ENCODE data around the gene CRYGS. TPM values are rescaled to one million over a fixed set of nuclear protein-coding genes. Genes with fewer than 3 reads are reported as not detected.
A peak's percentile ranks its signal among the peaks of the same experiment; 100 is the strongest.

The CRYGS gene
- total and polyA plus RNA-seq, 9 of the 15 experiments (the other 6 are each of a cell fraction or from before 2014, with no cell fraction given): 1.5 to 3.8 (median 2.0) TPM

DNA sequence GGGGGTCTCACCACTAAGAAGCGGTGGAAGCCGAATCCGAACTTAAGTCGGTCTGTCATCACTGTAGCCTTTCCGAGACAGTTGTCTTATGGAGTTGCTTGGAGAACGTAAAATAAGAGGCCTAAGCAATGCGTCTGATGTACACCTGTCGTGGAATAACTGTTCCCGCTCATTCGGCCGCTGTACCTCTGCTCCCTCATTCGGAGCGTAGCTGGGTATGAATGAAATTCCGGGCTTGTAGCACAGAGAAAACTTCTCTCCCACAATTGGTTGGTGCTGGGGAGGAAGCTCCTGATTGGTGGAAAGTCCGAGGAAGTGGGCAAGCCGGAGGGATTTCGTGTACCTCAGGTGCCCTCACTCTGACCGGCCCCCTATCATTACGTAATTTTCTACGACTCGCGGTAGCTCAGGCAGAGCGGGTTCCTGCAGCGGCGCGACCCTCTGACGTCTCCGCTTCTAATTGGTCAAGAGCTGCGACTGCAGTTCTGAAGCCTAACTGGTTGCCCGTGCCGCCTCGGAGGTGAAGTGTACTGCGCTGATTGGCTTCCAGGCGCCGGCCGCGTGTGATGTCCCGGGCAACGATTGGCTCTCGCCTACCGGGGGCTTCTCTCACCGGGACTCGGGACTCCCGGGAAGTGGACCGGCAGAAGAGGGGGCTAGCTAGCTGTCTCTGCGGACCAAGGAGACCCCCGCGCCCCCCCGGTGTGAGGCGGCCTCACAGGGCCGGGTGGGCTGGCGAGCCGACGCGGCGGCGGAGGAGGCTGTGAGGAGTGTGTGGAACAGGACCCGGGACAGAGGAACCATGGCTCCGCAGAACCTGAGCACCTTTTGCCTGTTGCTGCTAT is 26.1 kb upstream of the CRYGS start, which contains the start of gene DNAJB11 (continued):
- TF ChIP-seq REST (IDR thresholded peaks at IDR 0.05; ENCODE audit: borderline replicate concordance) (peak; percentile 50; the same call in 1 of the 2 replicates), REST (CRISPR knock-in tag; IDR thresholded peaks at IDR 0.05; ENCODE audit: low read depth) (no peak), ZNF232 (CRISPR knock-in tag; IDR thresholded peaks at IDR 0.05) (no peak), CBFA2T2 (conservative IDR thresholded peaks at IDR 0.05) (no peak)
- TF ChIP-seq, protein P1, sequence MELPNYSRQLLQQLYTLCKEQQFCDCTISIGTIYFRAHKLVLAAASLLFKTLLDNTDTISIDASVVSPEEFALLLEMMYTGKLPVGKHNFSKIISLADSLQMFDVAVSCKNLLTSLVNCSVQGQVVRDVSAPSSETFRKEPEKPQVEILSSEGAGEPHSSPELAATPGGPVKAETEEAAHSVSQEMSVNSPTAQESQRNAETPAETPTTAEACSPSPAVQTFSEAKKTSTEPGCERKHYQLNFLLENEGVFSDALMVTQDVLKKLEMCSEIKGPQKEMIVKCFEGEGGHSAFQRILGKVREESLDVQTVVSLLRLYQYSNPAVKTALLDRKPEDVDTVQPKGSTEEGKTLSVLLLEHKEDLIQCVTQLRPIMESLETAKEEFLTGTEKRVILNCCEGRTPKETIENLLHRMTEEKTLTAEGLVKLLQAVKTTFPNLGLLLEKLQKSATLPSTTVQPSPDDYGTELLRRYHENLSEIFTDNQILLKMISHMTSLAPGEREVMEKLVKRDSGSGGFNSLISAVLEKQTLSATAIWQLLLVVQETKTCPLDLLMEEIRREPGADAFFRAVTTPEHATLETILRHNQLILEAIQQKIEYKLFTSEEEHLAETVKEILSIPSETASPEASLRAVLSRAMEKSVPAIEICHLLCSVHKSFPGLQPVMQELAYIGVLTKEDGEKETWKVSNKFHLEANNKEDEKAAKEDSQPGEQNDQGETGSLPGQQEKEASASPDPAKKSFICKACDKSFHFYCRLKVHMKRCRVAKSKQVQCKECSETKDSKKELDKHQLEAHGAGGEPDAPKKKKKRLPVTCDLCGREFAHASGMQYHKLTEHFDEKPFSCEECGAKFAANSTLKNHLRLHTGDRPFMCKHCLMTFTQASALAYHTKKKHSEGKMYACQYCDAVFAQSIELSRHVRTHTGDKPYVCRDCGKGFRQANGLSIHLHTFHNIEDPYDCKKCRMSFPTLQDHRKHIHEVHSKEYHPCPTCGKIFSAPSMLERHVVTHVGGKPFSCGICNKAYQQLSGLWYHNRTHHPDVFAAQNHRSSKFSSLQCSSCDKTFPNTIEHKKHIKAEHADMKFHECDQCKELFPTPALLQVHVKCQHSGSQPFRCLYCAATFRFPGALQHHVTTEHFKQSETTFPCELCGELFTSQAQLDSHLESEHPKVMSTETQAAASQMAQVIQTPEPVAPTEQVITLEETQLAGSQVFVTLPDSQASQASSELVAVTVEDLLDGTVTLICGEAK (IDR thresholded peaks at IDR 0.05): peak; percentile 79
- TF ChIP-seq, protein P1 (CRISPR knock-in tag; IDR thresholded peaks at IDR 0.05): no peak
- TF ChIP-seq, protein P2, sequence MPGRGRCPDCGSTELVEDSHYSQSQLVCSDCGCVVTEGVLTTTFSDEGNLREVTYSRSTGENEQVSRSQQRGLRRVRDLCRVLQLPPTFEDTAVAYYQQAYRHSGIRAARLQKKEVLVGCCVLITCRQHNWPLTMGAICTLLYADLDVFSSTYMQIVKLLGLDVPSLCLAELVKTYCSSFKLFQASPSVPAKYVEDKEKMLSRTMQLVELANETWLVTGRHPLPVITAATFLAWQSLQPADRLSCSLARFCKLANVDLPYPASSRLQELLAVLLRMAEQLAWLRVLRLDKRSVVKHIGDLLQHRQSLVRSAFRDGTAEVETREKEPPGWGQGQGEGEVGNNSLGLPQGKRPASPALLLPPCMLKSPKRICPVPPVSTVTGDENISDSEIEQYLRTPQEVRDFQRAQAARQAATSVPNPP (IDR thresholded peaks at IDR 0.05; ENCODE audit: borderline replicate concordance, insufficient read depth, insufficient read length): no peak
